HEK293 (cell line): ENCODE measurements around the gene SLC5A10.

Experiments used
- ELK4 ChIP-seq: IDR thresholded peaks from 2 replicates; pipeline ENCODE4 v1.6.1; 2011; ENCODE audit warnings: mild to moderate bottlenecking, low read depth, low read length, borderline replicate concordance
- FEZF1 ChIP-seq: fragments of 450-650 bp; formaldehyde crosslinking; IDR thresholded peaks from 2 replicates; pipeline ENCODE4 v1.5.1; 2016; ENCODE audit warnings: missing biosample characterization, missing genetic modification characterization
- KLF9 ChIP-seq: fragments of 450-650 bp; formaldehyde crosslinking; IDR thresholded peaks from 2 replicates; pipeline ENCODE4 v1.5.1; 2016; ENCODE audit warnings: missing biosample characterization, missing genetic modification characterization, low read depth
- MZF1 ChIP-seq: fragments of 450-650 bp; formaldehyde crosslinking; IDR thresholded peaks from 2 replicates; pipeline ENCODE4 v1.5.1; 2017; ENCODE audit warnings: missing biosample characterization, missing genetic modification characterization, borderline replicate concordance
- OSR2 ChIP-seq: fragments of 450-650 bp; formaldehyde crosslinking; IDR thresholded peaks from 2 replicates; pipeline ENCODE4 v1.5.1; 2016; ENCODE audit warnings: missing biosample characterization, missing genetic modification characterization
- SETDB1 ChIP-seq: IDR thresholded peaks from one replicate; pipeline ENCODE4 v1.6.1; 2017; ENCODE audit warnings: mild to moderate bottlenecking, low read length, moderate library complexity, mixed read lengths; ENCODE audit not compliant: insufficient read length
- SP2 ChIP-seq: fragments of 450-650 bp; formaldehyde crosslinking; IDR thresholded peaks from 2 replicates; pipeline ENCODE4 v1.5.1; 2016; ENCODE audit warnings: missing biosample characterization, missing genetic modification characterization
- ZBTB21 ChIP-seq: fragments of 450-650 bp; formaldehyde crosslinking; IDR thresholded peaks from 2 replicates; pipeline ENCODE4 v1.5.1; 2017; ENCODE audit warnings: missing biosample characterization, missing genetic modification characterization
- ZBTB6 ChIP-seq: fragments of 450-650 bp; formaldehyde crosslinking; IDR thresholded peaks from 2 replicates; pipeline ENCODE4 v1.5.1; 2017; ENCODE audit warnings: missing biosample characterization, missing genetic modification characterization
- ZEB2 ChIP-seq: fragments of 450-650 bp; formaldehyde crosslinking; IDR thresholded peaks from 2 replicates; pipeline ENCODE4 v1.5.1; 2016; ENCODE audit warnings: missing biosample characterization, missing genetic modification characterization
- ZFP69B ChIP-seq: fragments of 450-650 bp; formaldehyde crosslinking; IDR thresholded peaks from 2 replicates; pipeline ENCODE4 v1.5.1; 2016; ENCODE audit warnings: missing biosample characterization, missing genetic modification characterization
- ZNF121 ChIP-seq: fragments of 450-650 bp; formaldehyde crosslinking; IDR thresholded peaks from 2 replicates; pipeline ENCODE4 v1.5.1; 2016; ENCODE audit warnings: missing biosample characterization, missing genetic modification characterization
- ZNF148 ChIP-seq: fragments of 450-650 bp; formaldehyde crosslinking; IDR thresholded peaks from 2 replicates; pipeline ENCODE4 v1.5.0; 2017; ENCODE audit warnings: missing biosample characterization, missing genetic modification characterization, borderline replicate concordance
- ZNF19 ChIP-seq: fragments of 450-650 bp; formaldehyde crosslinking; IDR thresholded peaks from 2 replicates; pipeline ENCODE4; 2016; ENCODE audit warnings: missing biosample characterization, missing genetic modification characterization, low read depth
- ZNF221 ChIP-seq: fragments of 450-650 bp; formaldehyde crosslinking; IDR thresholded peaks from 2 replicates; pipeline ENCODE4 v1.5.1; 2017; ENCODE audit warnings: missing biosample characterization, missing genetic modification characterization, borderline replicate concordance
- ZNF23 ChIP-seq: fragments of 450-650 bp; formaldehyde crosslinking; IDR thresholded peaks from 2 replicates; pipeline ENCODE4 v1.5.1; 2016; ENCODE audit warnings: missing biosample characterization, missing genetic modification characterization, borderline replicate concordance
- ZNF302 ChIP-seq: fragments of 450-650 bp; formaldehyde crosslinking; IDR thresholded peaks from 2 replicates; pipeline ENCODE4 v1.5.1; 2016; ENCODE audit warnings: missing biosample characterization, missing genetic modification characterization, low read depth
- ZNF335 ChIP-seq: fragments of 450-650 bp; formaldehyde crosslinking; conservative IDR thresholded peaks from 2 replicates; pipeline ENCODE4 v1.5.1; 2016; ENCODE audit warnings: missing biosample characterization, missing genetic modification characterization
- ZNF433 ChIP-seq: fragments of 450-650 bp; formaldehyde crosslinking; IDR thresholded peaks from 2 replicates; pipeline ENCODE4 v1.5.1; 2016; ENCODE audit warnings: missing biosample characterization, missing genetic modification characterization, low read depth
- ZNF501 ChIP-seq: fragments of 450-650 bp; formaldehyde crosslinking; IDR thresholded peaks from 2 replicates; pipeline ENCODE4 v1.5.1; 2016; ENCODE audit warnings: missing biosample characterization, missing genetic modification characterization
- ZNF580 ChIP-seq: fragments of 450-650 bp; formaldehyde crosslinking; IDR thresholded peaks from 2 replicates; pipeline ENCODE4 v1.5.1; 2016; ENCODE audit warnings: missing biosample characterization, missing genetic modification characterization
- ZNF677 ChIP-seq: fragments of 450-650 bp; IDR thresholded peaks from 2 replicates; pipeline ENCODE4 v1.5.0; 2018; ENCODE audit warnings: missing biosample characterization, mild to moderate bottlenecking, missing genetic modification characterization, moderate library complexity
- ZNF692 ChIP-seq: fragments of 450-650 bp; formaldehyde crosslinking; IDR thresholded peaks from 2 replicates; pipeline ENCODE4 v1.5.1; 2016; ENCODE audit warnings: missing biosample characterization, missing genetic modification characterization
- ZNF776 ChIP-seq: fragments of 450-650 bp; formaldehyde crosslinking; IDR thresholded peaks from 2 replicates; pipeline ENCODE4 v1.5.0; 2017; ENCODE audit warnings: missing biosample characterization, missing genetic modification characterization, borderline replicate concordance
- ZNF777 ChIP-seq: fragments of 450-650 bp; formaldehyde crosslinking; IDR thresholded peaks from 2 replicates; pipeline ENCODE4 v1.5.1; 2017; ENCODE audit warnings: missing biosample characterization, missing genetic modification characterization, borderline replicate concordance
- ZNF785 ChIP-seq: fragments of 450-650 bp; formaldehyde crosslinking; IDR thresholded peaks from 2 replicates; pipeline ENCODE4 v1.5.1; 2016; ENCODE audit warnings: missing biosample characterization, missing genetic modification characterization
- ZNF791 ChIP-seq: fragments of 450-650 bp; formaldehyde crosslinking; IDR thresholded peaks from 2 replicates; pipeline ENCODE4 v1.5.1; 2016; ENCODE audit warnings: missing biosample characterization, missing genetic modification characterization
- ZNF792 ChIP-seq: fragments of 450-650 bp; formaldehyde crosslinking; IDR thresholded peaks from 2 replicates; pipeline ENCODE4 v1.5.1; 2016; ENCODE audit warnings: missing biosample characterization, missing genetic modification characterization
- ZSCAN23 ChIP-seq: fragments of 450-650 bp; formaldehyde crosslinking; IDR thresholded peaks from 2 replicates; pipeline ENCODE4 v1.5.1; 2016; ENCODE audit warnings: missing biosample characterization, missing genetic modification characterization
- TF ChIP-seq, protein P1 (sequence below): fragments of 450-650 bp; formaldehyde crosslinking; IDR thresholded peaks from 2 replicates; pipeline ENCODE4 v1.5.1; 2016; ENCODE audit warnings: missing biosample characterization, missing genetic modification characterization, low read depth
- TF ChIP-seq, protein P2 (sequence below): fragments of 450-650 bp; formaldehyde crosslinking; optimal IDR thresholded peaks from 2 replicates; pipeline ENCODE3; 2016; ENCODE audit warnings: missing biosample characterization, mild to moderate bottlenecking, missing genetic modification characterization

The SLC5A10 gene

DNA sequence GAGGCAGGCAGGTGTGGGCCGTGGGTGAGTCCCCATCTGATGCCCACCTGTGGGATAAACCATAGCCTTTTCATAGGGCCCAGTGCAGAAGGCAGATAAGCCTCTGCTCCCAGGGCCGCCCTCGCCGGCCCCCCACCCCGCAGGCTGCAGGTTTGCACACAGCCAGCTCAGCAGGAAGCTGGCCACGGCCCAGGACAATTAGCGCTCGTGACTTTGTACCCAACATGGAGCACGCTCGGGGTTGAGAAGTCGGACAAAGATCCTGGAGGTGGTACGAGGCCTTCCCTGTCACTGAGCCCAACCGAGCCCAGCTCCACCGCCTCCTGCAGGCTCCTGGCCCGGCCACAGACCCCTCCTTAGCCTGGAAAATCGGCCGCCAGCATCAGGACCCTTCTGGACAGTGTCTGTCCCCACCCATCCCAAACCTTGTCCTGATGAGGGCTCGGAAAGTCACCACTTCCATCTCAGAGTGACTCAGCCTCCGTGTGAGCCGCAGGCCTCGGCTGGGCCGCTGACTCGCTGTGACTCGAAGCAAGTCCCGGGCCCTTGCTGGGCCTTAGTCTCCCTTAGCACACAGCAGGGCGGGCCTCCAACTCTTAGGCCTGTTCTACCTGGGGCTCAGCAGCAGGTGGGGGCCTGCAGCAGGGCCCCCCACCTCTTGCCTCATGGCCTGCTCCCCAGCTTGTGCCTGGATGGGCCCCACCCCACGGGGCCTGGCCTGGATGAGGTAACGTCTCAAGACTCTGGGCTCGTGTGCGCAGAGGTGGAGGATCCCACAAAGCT, 29.9 kb downstream of the SLC5A10 start (continued):
- TF ChIP-seq KLF9 (tag by site-specific recombination) (no peak), ZNF776 (no peak), ZNF121 (tag by site-specific recombination) (no peak), ZNF221 (no peak), ZEB2 (tag by site-specific recombination) (peak; percentile 64; the same call in 1 of the 2 replicates), ZBTB6 (tag by site-specific recombination) (peak; percentile 96), MZF1 (tag by site-specific recombination) (no peak), ZNF777 (tag by site-specific recombination) (no peak), ZNF302 (tag by site-specific recombination) (no peak), ZNF23 (tag by site-specific recombination) (no peak), ELK4 (no peak), ZNF692 (peak; percentile 95), ZNF791 (no peak), ZSCAN23 (no peak), OSR2 (peak; percentile 52; the same call in 1 of the 2 replicates), SP2 (tag by site-specific recombination) (no peak; the same call in 1 of the 2 replicates), ZNF19 (tag by site-specific recombination) (no peak), ZNF677 (tag by site-specific recombination) (no peak), ZNF792 (tag by site-specific recombination) (no peak), ZNF785 (tag by site-specific recombination) (no peak), FEZF1 (tag by site-specific recombination) (no peak), ZNF501 (tag by site-specific recombination) (0 out of 2 replicates have a peak, but pooled peaks have one; percentile 48), ZNF335 (tag by site-specific recombination) (peak; percentile 67), ZBTB21 (tag by site-specific recombination) (no peak; the same call in 1 of the 2 replicates), ZFP69B (tag by site-specific recombination) (peak; percentile 96), ZNF580 (no peak), ZNF433 (no peak), ZNF148 (tag by site-specific recombination) (no peak), SETDB1 (no peak)
- TF ChIP-seq, protein P1, sequence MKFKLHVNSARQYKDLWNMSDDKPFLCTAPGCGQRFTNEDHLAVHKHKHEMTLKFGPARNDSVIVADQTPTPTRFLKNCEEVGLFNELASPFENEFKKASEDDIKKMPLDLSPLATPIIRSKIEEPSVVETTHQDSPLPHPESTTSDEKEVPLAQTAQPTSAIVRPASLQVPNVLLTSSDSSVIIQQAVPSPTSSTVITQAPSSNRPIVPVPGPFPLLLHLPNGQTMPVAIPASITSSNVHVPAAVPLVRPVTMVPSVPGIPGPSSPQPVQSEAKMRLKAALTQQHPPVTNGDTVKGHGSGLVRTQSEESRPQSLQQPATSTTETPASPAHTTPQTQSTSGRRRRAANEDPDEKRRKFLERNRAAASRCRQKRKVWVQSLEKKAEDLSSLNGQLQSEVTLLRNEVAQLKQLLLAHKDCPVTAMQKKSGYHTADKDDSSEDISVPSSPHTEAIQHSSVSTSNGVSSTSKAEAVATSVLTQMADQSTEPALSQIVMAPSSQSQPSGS (tag by site-specific recombination) = no peak
- TF ChIP-seq, protein P2, sequence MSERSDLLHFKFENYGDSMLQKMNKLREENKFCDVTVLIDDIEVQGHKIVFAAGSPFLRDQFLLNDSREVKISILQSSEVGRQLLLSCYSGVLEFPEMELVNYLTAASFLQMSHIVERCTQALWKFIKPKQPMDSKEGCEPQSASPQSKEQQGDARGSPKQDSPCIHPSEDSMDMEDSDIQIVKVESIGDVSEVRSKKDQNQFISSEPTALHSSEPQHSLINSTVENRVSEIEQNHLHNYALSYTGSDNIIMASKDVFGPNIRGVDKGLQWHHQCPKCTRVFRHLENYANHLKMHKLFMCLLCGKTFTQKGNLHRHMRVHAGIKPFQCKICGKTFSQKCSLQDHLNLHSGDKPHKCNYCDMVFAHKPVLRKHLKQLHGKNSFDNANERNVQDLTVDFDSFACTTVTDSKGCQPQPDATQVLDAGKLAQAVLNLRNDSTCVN (tag by site-specific recombination) = peak; percentile 31
